DLD1 (cell line): ENCODE data around the gene TBC1D8.

ENCODE experiments used
- in situ Hi-C: cut with HindIII; loops from 2 replicates; pipeline ENCODE4 v1.10.0; 2017; ENCODE audit warnings: low sequenced_read_pairs

TBC1D8 gene

GRCh38 chr2:101139495-101139894 is 11.7 kb downstream of the TBC1D8 start:
- in situ Hi-C loops = no loop called here

DNA sequence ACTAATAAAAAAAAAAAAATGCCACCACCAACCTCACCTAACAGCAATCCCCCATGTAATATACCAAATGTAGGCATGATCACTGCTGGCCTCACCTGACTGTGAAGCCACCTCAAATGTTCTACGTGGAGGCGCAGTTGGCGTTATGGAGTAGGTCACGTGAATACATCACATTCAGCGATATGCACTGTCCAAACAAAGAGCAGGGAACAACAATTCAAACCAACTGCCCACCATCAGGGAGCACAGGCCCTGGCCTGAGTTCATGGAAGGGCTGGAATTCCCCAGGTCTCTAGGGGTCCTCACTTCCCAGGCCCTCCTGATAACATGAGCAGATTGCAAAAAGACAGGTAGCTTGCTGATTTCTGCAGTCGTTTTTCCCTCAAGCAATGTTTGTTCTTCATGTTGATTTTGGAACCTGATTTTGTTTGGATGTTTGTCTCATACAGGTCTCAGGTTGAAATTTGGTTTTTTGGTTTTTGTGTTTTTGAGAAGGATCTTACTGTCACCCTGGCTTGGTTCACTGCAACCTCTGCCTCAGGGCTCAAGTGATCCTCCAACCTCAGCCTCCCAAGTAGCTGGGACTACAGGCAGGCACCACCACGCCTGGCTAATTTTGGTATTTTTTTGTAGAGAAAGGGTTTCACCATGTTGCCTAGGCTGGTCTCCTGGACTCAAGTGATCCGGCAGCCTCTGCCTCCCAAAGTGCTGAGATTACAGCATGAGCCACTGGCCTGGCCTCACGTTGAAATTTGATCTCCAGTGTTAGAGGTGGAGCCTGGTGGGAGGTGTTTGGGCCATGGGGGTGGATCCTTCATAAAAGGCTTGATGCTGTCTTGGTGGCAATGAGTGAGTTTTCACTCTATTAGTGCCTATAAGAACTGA is 15.5 kb downstream of the TBC1D8 start:
- in situ Hi-C loops = no loop called here

DNA sequence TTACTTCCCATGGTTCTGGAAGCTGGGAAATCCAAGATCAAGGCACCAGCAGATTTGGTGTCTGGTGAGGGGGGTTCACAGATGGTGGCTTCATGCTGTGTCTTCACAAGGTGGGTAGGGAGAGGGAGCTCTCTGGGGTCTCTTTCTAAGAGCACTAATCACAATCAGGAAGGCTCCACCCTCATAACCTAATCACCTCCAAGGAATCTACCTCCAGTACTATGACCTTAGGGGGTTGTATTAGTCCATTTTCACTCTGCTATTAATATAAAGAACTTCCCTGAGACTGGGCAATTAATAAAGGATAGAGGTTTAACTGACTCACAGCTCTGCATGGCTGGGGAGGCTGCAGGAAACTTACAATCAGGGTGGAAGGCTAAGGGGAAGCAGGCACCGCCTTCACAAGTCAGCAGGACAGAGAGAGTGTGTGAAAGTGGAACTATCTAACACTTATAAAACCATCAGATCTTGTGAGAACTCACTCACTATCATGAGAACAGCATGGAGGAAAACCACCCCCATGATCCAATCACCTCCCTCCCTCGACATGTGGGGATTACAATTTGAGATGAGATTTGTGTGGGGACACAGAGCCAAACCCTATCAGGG is 17.6 kb downstream of the TBC1D8 start:
- in situ Hi-C loops = no loop called here

GRCh38 chr2:101132202-101132601 is 19.0 kb downstream of the TBC1D8 start:
- in situ Hi-C loops = no loop called here

DNA sequence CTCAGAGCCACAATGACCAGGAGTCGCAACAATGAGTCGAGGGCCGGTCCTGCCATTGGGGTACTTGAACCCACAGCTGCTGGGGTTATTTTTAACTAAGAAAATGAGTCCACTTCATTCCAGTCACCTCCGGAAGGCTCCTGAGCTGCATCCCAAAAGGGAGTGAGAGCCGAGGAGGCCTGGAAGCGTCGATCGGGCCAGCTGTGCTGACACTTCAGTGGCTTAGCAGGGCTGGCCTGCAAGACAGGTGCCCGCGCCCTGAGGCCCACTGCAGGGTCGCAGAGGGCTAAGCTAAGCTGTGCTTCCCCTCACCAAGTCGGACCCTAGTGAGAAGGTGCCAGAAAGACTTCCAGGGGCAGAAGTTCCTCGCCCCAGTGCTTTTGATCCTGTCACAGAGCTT is 21.1 kb downstream of the TBC1D8 start:
- in situ Hi-C loops = no loop called here

DNA sequence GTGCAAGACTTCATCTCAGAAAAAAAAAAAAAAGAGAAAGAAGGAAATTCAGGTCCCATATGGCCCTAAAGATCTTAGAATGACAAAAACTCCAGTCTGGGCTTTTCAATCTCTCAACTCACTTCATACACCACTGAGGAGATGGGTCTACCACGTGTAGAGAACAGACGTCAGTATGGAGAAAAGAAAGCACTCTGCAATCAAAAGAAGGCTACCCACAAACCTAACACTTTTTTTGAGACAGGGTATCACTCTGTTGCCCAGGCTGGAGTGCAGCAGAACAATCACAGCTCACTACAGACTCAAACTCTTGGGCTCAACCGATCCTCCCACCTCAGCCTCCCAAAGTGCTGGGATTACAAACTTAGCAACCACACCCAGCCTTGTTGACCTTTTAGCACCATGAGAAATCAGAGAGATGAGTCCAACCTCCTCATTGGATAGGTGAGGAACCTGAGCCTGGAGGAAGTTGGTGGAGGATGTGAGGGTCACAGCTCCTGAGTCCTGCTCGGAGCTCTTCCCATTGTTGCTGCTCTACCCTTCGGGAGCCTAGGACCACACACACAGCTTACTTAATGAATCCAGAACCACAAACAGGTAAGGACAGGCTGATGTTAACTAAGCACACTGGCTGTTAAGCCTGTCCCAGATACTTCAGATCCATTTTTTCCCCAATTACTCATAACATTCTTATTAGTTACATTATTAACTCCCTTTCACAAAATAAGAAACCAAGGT is 23.7 kb downstream of the TBC1D8 start:
- in situ Hi-C loops = loop anchor here (5.0 kb wide), 1 partner anchor 65 kb away; no protein-coding TSS in a partner anchor

DNA sequence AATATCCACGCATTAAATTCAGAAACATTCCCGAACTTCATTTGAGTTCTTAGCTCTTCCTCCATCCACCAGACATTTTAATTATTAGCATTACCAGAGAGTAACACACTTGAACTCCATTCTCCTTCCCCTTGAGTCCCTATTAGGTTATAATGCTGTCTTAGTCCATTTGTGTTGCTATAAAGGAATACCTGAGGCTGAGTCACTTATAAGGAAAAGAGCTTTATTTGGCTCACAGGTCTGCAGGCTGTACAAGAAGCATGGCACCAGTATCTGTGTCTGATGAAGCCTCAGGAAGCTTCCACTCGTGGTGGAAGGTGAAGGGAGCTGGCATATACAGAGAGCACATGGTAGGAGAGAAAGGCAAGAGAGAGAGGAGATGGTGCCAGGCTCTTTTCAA is 25.4 kb downstream of the TBC1D8 start:
- in situ Hi-C loops = loop anchor here (5.0 kb wide), 1 partner anchor 64 kb away; no protein-coding TSS in a partner anchor

DNA sequence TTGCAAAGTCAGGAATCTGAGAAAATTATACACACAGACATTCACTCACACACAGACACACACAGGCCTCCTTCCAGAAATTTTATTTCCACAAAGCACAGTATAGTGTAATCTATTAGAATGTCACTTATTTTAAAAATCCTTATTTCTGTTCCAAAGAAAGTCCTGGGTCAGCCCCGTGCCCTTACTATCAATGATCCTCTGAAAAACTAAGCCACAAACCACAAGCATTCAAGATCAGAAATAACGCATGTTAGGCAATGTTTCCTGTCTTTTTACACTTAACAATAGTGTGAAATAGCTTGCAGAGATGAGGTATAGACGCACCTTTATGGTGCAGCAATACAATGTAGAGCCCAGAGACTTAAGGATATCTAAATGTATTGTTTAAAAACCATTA is 25.8 kb downstream of the TBC1D8 start:
- in situ Hi-C loops = loop anchor here (5.0 kb wide), 1 partner anchor 63 kb away; no protein-coding TSS in a partner anchor

DNA sequence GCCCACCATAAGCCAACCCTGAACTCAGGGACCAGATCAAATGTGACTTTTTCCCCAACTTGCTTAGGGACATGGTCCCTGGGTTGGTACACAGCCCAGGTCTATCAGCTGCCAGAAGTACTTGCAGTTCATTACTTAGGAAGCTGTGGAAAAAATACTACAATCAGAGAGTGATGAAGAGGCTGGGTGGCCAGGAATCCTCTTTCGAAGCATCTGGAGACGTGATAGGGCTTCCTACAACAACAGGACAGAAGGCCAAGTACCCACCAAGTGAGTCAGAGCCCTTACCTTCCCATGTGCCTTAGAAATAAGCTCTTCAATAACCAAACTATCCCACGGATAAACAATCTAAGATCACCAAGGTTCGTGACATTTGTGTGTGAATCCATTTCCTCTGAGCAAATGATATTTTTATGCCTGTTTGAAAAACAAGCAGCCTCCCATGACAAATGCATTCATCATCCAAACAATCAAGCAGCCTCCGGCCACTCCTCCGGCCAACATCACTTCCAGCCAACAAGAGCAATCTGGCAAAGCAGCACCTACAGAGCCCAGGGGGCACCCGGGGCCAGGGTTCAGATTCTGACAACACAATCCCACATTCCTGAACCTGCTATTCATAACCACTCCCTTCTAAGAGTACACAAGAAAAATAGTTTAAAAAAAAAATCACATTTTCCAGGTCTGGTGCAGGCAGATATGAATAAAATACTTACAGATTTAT is 26.4 kb downstream of the TBC1D8 start:
- in situ Hi-C loops = loop anchor here (5.0 kb wide), 1 partner anchor 63 kb away; no protein-coding TSS in a partner anchor

DNA sequence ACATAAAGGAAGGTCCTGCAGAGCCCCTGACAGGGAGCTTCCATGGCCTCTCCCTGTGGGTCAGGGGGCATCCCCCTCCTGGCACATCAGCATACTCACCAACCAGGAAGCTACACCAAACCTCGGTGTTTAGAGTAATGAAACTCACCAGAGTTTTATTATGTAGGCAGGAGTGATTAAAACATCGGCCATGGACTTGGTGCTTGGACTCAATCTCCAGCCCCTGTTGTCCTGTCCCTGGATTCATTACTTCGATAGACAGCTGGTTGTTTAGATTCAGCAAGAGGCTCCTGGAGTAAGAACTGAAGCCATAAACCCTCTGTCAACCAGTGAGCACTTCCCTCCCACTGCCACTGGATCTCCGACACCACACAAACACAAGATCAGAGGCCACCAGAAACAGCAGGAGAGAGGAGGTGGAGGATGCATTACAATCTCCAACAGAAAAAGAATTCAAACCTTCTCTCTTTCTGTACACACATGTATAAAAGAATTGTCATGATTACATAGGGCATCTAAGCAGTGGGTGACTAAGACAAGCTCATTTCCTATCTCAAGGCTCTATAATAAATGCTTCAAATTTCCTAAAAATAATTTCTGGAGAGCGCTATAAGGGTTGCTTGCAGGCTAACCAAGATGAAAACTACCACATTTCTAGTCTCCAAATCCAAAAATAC is 27.2 kb downstream of the TBC1D8 start:
- in situ Hi-C loops = no loop called here

- in situ Hi-C loops = no loop called here
Measured at GRCh38 chr2:101121174-101121573, 30.0 kb downstream of the TBC1D8 start.

DNA sequence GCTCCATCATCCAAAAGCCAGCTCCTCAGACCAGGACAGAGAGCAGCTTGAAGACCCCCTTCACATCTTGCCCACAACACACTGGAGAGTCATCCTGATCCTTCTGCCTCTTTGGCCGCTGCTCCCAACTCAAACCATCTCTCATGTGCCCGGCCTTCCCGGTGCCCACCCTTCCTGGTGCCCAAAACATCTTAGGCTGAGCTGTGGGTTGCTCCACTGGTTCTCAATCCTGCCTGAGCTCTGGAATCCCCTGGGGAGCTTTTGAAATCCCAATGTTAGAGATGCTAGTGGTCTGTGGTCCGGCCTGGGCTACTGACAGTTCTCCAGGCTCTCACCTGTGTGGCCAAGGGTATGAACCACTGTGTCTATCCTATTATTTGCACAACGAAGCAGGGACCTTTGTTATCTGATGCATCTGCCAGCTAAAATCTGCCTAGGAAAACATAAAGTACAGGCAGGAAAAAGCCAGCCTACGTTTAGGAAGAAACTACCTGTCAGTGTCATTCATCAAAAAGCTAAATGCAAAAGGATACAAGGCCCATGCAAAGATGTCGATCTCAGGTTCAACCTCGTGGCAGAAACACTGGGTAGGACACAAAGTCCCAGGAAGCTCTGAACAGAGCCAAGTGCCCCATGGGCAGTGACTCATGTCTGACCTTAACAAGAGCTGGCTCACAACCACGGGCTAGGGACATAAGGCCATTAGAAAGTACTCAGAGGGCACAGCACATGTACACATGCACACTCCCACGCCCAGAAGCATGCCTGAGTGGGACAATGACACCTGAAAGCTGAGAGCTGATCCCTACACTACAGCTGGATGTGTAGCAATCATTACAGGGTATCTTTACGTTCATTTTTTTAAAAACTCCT is 30.8 kb downstream of the TBC1D8 start:
- in situ Hi-C loops = no loop called here

DNA sequence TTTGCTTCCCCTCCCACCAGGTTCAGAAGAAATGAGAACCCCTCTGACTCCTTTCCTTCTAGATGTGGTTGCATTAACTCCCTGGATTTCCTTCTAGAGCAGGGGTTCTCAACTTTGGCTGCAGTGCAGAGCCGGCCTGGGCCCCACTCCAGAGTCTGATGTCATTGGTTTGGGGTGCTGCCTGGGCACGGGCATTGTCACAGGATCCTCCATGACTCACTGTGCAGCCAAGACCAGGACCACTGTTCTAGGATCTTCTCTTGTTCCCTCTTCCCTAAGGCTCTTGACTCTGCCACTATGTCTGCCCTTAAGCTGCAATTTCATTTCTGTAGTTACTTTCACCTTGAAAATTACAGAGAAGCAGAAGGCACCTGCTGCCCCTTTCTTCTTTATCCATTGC is 31.8 kb downstream of the TBC1D8 start:
- in situ Hi-C loops = no loop called here

DNA sequence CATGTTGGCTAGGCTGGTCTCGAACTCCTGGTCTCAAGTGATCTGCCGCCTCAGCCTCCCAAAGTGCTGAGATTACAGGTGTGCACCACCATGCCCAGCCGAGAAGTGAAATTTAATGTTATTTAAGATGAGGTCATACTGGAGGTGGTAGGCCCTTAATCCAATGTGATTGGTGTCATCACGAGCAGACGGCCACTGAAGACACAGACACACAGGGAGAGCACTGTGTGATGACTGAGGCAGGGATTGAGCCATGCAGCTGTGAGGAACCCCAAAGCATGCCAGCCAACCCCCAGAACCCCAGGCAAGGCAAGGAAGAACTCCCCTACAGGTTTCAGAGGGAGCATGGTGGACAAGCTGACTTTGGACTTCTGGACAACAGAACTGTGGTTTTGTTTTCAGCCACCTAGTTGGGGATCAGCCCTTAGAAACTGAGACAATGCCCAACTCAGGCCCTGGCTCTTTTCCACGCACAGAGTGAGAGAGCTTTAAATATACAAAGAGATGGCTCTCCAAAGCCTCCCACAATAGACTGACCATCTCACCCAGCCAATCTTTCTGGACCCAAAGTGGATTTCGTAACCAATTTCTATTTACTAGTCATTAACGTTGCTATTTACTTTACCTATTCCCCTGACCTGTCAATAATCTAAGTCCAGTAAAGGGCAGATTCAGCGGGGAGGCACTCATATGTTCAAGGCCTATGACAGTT is 34.2 kb downstream of the TBC1D8 start:
- in situ Hi-C loops = no loop called here

DNA sequence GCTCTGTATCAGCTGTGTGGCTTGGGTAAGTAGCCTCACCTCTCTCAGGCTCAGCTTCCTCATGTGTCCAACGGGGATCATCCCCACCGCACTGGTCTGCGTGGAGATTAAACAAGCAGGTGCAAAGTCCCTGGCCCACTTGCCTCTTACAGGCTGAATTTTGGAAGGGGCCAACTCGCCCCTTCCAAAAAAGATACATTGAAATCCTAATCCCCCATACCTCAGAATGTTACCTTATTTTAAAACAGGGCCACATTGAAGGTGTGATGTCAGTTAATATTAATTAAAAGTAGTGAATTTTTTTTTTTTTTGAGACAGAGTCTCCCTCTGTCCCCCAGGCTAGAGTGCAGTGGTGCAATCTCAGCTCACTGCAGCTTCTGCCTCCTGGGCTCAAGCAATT is 34.8 kb downstream of the TBC1D8 start:
- in situ Hi-C loops = no loop called here

- in situ Hi-C loops = no loop called here
Measured at GRCh38 chr2:101115664-101116063, 35.5 kb downstream of the TBC1D8 start.

- in situ Hi-C loops = no loop called here
Measured at GRCh38 chr2:101114815-101115214, 36.4 kb downstream of the TBC1D8 start.

DNA sequence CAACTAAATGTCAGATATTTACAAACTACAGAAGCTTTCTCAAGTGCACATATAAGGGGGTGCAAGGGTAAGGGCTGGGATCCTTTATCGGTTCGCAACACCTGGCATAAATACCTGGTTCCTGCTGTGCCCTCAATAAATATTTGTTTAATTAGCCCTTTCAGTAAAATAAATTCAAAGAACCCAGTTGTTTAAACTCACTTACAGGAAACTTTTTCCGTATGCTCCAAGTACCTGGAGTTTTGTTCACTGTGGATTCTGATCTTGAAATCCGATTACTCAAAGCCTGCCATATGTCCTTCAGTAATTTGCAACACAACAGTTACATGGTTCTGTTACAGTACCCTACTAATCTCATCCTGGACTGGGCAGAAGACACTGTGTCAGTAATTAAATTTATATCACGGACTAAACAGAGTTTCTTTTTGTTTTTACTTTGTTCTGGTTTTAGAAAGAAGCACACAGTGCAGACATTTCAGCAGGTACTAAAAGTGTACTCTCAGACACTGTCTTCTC is 36.9 kb downstream of the TBC1D8 start:
- in situ Hi-C loops = no loop called here
